GM19324 (cell line): ENCODE data around the gene ADAMTSL2.

Experiments used
- ATAC-seq: cut with Tn5 transposase; IDR thresholded peaks from one replicate; pipeline ENCODE4 v1.9.1; 2021; ENCODE audit warnings: mild to moderate bottlenecking, moderate library complexity; ENCODE audit not compliant: unreplicated experiment, low FRiP score

ADAMTSL2 gene

DNA sequence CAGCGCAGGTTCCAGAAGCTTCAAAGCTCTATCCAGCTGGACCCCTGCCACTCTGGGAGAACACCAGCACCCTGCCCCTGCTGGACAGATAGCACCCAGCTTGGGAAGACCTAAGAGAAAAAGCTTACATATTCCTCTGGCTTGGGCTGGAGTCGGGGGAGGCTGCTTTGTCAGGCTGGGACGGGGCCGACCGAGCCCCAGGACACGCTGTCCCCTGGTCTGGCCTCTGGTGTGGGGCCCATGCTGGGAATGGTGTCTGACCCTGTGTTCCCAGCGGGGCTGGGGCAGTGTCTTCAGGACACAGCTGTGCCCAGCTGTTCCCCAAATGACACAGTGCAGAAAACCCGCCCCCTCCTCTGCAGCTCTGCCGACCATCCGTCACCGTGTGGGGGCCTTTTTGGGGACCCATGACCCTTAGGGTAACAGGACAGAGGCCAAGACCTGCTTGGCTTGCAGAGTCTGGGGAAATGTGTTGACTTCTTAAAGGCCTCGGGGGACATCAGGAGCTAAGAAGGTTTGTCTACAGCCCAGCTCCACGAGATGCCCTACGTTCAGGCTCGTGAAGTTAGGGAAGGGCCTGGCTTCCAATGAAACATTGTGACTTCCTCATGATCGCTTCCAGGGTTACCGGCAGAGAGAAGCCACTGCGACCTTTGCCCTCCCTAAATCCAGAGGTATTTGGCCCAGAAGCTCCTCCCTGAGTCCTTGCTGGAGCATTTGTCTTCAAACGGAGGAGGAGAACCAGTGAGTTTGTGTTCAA, 35.2 kb upstream of the ADAMTSL2 start:
- no peak for ATAC-seq

DNA sequence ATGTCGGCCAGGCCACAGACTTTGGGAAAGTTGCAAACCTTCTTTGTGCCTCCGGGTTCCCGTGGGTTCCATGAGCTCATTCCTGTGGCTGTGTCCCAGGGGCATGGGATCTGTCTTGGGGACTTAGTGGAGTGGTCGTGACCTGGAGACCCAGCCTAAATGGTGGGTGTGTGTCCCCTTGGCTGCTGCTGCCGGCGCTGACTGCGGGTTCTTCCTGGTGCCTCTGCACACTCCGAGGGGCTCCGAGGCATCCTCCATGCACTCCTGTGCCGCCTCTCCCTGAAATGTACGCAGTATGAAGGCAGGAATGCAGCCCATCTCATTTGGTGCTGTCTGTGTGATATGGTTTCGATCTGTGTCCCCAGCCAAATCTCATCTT, 34.6 kb upstream of the ADAMTSL2 start:
- no peak for ATAC-seq

- ATAC-seq = no peak
Observed at GRCh38 chr9:133502112-133502511, 32.4 kb upstream of the ADAMTSL2 start.

- ATAC-seq = no peak
Observed at GRCh38 chr9:133505186-133505830, 29.2 kb upstream of the ADAMTSL2 start.

DNA sequence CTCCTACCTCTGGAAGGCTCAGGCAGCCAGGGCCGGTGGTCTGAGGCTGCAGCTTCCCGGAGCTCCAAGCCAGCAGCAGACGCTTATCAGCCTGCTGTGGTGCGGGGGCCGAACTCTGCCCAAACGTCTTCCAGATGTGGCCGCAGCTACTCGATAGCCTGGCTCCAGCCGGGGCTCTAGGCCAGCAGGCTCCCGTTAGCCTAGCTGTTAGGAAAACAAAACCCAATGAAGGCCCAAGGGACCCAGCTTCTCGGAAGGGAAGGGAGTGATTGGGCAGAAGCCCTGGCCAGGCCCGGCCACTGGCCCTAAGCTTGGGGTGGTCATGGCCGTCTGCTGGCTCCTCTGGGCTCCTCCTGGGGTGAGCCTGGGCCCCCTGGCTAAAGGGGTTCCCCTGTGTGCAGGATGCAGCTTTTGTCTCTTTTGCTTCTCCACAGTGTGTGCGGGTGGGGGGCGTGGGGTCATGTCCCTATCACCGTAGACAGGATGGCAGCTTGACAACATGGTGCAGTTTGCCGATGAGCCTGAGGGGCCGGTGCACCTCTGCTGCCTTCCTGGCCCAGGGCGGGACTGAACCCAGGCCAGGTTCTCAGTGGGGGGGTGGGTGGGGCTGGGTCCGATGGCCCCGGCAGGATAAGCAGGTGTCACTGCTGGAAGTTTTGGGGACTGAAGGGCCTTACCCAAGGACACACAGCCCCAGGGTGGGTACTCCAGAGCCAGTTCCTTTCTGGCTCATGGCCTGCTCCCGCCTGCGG, 28.4 kb upstream of the ADAMTSL2 start:
- ATAC-seq = no peak

DNA sequence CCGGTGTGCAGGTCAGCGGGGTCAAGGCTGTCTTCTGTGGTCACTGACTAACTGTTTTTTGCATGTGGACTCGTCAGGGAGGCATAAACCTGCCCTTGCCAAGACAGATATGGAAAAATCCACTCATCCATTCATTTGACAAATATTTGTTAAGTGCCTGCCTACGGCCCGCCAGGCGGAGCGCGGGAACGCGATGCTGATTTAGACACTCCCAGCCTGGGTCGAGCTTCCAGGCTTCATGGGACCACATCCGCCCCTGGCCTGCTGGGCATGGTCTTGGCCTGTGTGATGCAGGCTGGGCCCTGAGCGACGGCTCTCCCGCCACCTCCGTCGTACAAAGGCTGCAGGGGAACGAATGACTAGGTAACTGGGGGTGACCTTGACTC, 27.9 kb upstream of the ADAMTSL2 start:
- no peak for ATAC-seq

DNA sequence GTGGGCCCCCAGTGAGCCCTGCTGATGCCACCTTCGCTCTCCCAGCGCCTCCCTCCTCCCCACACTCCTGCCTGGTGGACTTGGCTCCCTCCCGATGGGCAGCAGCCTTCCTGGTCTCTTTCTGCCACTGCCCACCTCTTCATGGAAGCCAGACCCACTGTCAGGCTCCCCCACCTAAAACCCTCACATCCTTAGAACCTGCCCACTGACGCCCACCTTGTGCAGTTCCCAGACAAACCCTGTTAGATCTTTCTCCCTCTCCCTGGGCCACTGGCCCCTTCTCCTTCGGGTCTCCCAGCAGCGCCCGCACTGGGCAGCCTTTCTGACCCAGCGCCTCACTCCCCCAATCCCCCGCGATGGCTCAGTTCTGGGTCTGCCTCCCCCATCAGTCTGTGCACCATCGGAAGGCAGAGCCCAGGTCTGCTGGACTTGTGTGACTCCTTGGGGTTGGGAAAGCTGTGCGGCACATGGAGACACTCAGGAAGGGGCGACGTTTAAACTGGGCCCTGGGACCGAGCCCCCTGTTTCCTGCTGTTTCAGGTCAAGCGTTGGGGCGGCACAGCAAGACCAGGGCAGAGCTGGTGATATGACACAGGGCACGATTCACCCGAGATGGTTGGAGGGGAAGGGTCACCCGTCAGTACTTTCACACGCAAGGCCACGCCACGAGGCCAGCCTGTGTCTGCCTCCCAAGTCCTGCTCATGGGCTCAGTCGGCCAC, 27.1 kb upstream of the ADAMTSL2 start:
- ATAC-seq = no peak

- no peak for ATAC-seq
Observed at GRCh38 chr9:133508046-133508445, 26.5 kb upstream of the ADAMTSL2 start.

GRCh38 chr9:133509179-133510083, 25.1 kb upstream of the ADAMTSL2 start:
- no peak for ATAC-seq

DNA sequence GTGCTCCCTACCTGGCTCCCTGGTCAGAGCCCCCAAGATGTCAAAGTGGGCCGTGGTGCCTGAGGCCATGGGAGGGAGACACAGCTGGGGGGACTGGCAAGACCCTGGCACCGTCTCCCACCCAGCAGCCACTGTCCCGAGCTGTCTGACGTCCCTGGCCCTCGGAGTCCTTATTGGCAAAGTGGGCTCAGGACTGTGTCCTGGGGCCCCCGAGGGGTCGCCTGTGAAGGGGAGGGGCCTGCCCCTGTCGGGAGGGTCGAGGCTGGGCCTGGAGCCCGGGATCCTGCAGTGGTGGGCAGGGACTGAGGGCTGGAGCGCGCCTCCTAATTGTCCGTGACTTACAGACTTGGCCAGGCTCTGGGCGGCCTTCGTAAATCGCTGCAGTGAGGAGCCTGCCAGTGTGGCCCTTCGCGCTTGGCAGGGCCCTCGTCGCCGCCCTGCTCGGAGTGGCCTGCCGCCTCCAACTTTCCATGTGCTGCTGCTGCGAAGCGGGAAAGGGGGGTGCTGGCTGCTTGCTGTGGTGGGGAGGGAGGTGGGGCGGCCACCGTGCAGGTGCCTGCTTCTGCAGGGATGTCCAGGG, 23.5 kb upstream of the ADAMTSL2 start:
- ATAC-seq = no peak

GRCh38 chr9:133511607-133512006, 22.9 kb upstream of the ADAMTSL2 start:
- no peak for ATAC-seq

- no peak for ATAC-seq
Observed at GRCh38 chr9:133512253-133513213, 22.0 kb upstream of the ADAMTSL2 start.

DNA sequence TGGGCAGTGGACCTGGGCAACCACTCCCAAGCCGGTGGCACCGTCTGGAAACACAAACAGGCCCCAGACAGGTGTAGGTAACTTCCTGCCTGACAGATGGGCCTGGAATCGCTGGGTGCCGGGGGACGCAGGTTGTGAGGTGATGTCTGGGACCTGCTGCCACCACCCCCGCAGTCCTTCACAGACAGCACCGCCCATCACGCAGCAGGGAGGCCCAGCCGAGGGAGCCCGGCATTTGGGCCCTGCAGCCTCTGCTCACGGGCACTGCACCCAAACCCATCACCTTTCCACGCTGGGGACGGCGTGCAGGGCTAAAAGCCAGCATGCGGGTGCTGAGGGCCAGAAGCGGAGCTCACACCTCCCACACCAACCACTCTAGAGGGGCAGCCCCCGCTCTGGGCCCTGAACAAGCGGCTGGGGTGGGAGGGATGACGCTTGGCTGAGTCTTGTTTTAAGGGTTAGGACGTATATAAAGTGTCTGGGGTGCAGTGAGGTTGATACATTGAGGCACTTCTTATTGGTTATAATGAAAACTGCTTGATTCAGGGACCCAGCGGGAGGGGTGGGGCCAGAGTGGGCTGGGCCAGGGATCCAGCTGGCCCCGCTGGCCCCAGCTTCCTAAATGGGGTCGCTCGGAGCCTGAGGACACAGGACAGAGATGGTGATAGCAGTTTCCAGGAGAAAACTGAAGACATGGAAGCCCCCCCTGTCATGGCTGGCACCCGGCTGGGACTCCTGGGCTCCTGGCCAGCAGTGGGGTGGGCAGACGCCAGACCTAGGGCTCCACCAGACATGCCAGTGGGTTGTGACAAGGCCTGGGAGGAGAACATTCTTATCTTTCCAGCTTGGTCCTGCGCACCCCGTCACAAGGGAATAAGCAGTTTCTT, 21.0 kb upstream of the ADAMTSL2 start:
- ATAC-seq = no peak

GRCh38 chr9:133514460-133515239, 19.9 kb upstream of the ADAMTSL2 start:
- no peak for ATAC-seq

DNA sequence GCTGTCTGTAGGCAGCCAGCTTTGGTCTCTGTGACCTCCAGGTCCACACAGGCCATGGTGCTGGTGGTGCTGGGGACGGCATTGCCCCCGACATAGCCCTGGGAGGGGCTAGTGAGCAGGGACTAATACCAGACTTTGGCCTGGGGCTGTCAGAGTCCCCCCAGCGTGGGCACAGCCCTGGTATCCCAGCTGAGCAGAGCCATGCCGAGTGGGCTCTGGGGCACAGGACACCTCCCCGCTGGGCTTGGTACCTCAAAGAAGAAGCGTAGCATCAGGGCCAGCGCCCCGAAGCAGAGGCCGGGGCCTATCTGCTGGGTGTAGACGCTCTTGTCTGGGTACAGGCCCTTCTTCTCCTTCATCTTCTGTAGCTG, 19.3 kb upstream of the ADAMTSL2 start:
- ATAC-seq = no peak

GRCh38 chr9:133515615-133516255, 18.8 kb upstream of the ADAMTSL2 start:
- ATAC-seq = no peak
